PC-3 (cell line): ENCODE results near the gene AIMP1.
"Not testable (repeated sequence)": the region's sequence is repeated elsewhere in the genome, so short reads cannot be mapped to it uniquely, and the experiment has no call there.

Experiments
- CTCF ChIP-seq: fragments of 300-600 bp; sonication (generic); conservative IDR thresholded peaks from 2 replicates; pipeline ENCODE4 v1.5.1; 2017; ENCODE audit warnings: antibody characterized with exemption, low read depth, mild to moderate bottlenecking, low read length
- EZH2 ChIP-seq: fragments of 300-600 bp; sonication (generic); IDR thresholded peaks from one replicate; pipeline ENCODE4 v1.6.1; 2017; ENCODE audit warnings: antibody characterized with exemption, mild to moderate bottlenecking, low read length; ENCODE audit not compliant: unreplicated experiment
- EZH2phosphoT487 ChIP-seq: fragments of 300-600 bp; sonication (generic); IDR thresholded peaks from 2 replicates; pipeline ENCODE4 v1.6.1; 2018; ENCODE audit warnings: mild to moderate bottlenecking, antibody characterized with exemption, low read length, borderline replicate concordance

- TF ChIP-seq CTCF, EZH2, EZH2phosphoT487: not testable (repeated sequence)
Observed at GRCh38 chr4:106398898-106399297, 82.5 kb downstream of the AIMP1 start.
